Immature natural killer cell (primary cell): ENCODE data around the gene CUBN. TPM values are rescaled to one million over a fixed set of nuclear protein-coding genes. Genes with fewer than 3 reads are reported as not detected.

Source experiments
- DNase-seq, 3 donors: peaks; one replicate each; pipeline ENCODE4 v3.0.0; 2022; ENCODE audit warnings: mixed read lengths in 1 of 3
- H3K27ac Mint-ChIP-seq, 6 donors: one replicate each; pipeline ENCODE4 v1.8.0; 2020; ENCODE audit warnings: mixed read lengths in 6 of 6, mild to moderate bottlenecking in 5 of 6, inconsistent platforms in 4 of 6, moderate library complexity in 3 of 6
- H3K27me3 Mint-ChIP-seq, 3 donors: one replicate each; pipeline ENCODE4 v1.8.0; 2020 to 2021; ENCODE audit warnings: low read depth in 3 of 3, mild to moderate bottlenecking in 3 of 3, mixed read lengths in 3 of 3, moderate library complexity in 3 of 3, inconsistent platforms in 1 of 3
- H3K36me3 Mint-ChIP-seq, 3 donors: one replicate each; pipeline ENCODE4 v1.8.0; 2020; ENCODE audit warnings: mixed read lengths in 3 of 3, inconsistent platforms in 2 of 3, mild to moderate bottlenecking in 2 of 3
- H3K4me1 Mint-ChIP-seq, 2 donors: one replicate each; pipeline ENCODE4 v1.8.0; 2020; ENCODE audit warnings: inconsistent platforms in 2 of 2, mild to moderate bottlenecking in 2 of 2, mixed read lengths in 2 of 2, moderate library complexity in 1 of 2
- H3K4me3 Mint-ChIP-seq, 5 donors: one replicate each; pipeline ENCODE4 v1.8.0; 2020; ENCODE audit warnings: mild to moderate bottlenecking in 5 of 5, mixed read lengths in 5 of 5, inconsistent platforms in 3 of 5, moderate library complexity in 3 of 5
- H3K9me3 Mint-ChIP-seq, 6 donors: one replicate each; pipeline ENCODE4 v1.8.0; 2020; ENCODE audit warnings: mild to moderate bottlenecking in 6 of 6, mixed read lengths in 6 of 6, inconsistent platforms in 4 of 6, moderate library complexity in 3 of 6
- polyA plus RNA-seq, 3 donors: library from polyadenylated mRNA; unstranded; fragments of 300-500 nt; fragmentation: Illumina TruSeq; gene quantifications; one replicate each; pipeline ENCODE4 v1.2.3, GENCODE V29; 2021

Gene CUBN
- polyA plus RNA-seq, 3 donors from 2014 or later: 0.16 to 1.2 TPM; not detected in 1

DNA sequence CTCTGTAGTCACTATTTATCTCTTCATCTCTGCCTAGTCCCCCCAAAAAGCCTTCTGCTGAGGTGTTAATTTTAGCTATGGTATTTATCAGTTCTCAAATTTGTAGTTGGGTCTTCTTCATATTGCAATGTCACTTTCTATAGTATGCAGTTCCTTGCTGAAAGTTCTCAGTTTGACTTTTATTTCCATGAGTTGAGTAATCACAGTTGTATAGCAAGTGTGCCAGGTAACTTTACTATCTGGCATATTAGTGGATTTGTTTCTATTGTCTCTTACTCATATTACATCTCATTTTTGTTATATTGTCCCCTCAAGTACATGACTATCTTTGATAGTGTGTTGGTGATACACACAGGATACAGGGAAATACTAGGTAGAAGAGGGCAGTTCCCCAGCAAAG lies 152.8 kb downstream of the CUBN start:
- H3K4me3 Mint-ChIP-seq: no peak overlapping the region
- H3K4me1 Mint-ChIP-seq: no peaks in the 10 kb centered on the region
- H3K27me3 Mint-ChIP-seq: peaks cover 2 to 4% (median 2%) of the 10 kb centered on the region in 3 donors
- H3K36me3 Mint-ChIP-seq: peaks cover 3 to 25% (median 3%) of the 10 kb centered on the region in 3 donors
- H3K27ac Mint-ChIP-seq: no peak overlapping the region
- H3K9me3 Mint-ChIP-seq: peaks cover 0 to 2% (median 0%) of the 10 kb centered on the region in 6 donors
- DNase-seq: no peak

DNA sequence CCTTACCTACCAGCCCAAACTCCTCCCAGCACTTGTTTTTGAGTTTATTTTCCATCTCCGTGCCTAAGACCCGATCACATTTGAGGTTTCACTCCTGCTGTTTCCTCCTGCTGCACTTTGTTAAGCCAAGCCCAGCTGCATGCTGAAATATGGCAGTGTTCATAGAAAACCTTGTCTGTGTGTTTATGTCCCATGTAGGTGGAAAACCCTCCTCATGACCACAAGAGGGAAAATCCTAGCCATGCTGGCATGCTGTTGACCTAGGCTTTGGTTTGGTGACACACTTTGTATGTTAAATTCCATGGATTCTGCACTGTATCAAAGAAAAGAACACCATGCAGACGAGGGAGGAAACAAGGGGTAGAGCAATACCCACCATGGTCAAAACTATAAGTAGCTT lies 154.4 kb downstream of the CUBN start:
- Mint-ChIP-seq H3K36me3 (peaks cover 3 to 20% (median 3%) of the 10 kb centered on the region in 3 donors), H3K27me3 (peaks cover 2% of the 10 kb centered on the region in 3 donors), H3K27ac (no peak overlapping the region)

GRCh38 chr10:16968416-16969041 lies 161.1 kb downstream of the CUBN start:
- H3K27ac Mint-ChIP-seq: no peak overlapping the region
- H3K4me1 Mint-ChIP-seq: no peaks in the 10 kb centered on the region
- DNase-seq: no peak
- H3K4me3 Mint-ChIP-seq: no peak overlapping the region
- peaks cover 2 to 3% (median 2%) of the 10 kb centered on the region in 3 donors for H3K27me3 Mint-ChIP-seq
- peaks cover 0 to 7% (median 0%) of the 10 kb centered on the region in 3 donors for H3K36me3 Mint-ChIP-seq
- no peaks in the 10 kb centered on the region for H3K9me3 Mint-ChIP-seq

More for the DNA sequence above, 154.4 kb downstream of the CUBN start:
- no peaks in the 10 kb centered on the region for H3K4me1 Mint-ChIP-seq
- H3K4me3 Mint-ChIP-seq: no peak overlapping the region
- H3K9me3 Mint-ChIP-seq: peaks cover 0 to 2% (median 0%) of the 10 kb centered on the region in 6 donors
- DNase-seq: no peak

DNA sequence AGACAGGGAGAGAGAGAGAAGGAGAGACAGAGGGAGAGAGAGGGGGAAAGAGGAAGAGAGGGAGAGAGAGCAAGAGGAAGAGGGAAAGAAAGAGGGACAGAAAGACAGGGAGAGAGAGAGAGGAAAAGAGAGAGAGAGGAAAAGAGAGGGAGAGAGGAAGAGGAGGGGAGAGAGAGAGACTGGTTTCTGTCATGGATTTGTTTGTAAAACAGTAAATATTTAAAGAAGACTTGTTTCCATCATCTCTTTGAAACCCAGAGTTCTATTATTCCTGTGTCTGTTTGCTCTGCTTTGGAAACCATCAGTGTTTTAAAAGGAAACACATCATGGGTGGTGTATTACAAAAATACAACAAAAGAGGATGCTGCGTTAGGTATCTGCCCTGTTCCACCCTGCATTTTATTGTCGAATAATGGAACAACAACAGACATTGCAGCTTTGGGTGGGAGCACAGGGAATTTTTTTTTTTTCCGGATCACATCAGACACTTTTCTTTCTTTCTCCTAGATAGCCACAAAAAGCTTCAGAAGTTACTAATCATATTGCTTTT lies 161.7 kb downstream of the CUBN start:
- Mint-ChIP-seq H3K27ac (peak overlapping the region in 1 of 6 donors; percentile 16), H3K36me3 (peaks cover 0 to 6% (median 0%) of the 10 kb centered on the region in 3 donors), H3K4me3 (no peak overlapping the region), H3K27me3 (peaks cover 0 to 3% (median 2%) of the 10 kb centered on the region in 3 donors), H3K9me3 (no peaks in the 10 kb centered on the region), H3K4me1 (no peaks in the 10 kb centered on the region)
- no peak for DNase-seq

DNA sequence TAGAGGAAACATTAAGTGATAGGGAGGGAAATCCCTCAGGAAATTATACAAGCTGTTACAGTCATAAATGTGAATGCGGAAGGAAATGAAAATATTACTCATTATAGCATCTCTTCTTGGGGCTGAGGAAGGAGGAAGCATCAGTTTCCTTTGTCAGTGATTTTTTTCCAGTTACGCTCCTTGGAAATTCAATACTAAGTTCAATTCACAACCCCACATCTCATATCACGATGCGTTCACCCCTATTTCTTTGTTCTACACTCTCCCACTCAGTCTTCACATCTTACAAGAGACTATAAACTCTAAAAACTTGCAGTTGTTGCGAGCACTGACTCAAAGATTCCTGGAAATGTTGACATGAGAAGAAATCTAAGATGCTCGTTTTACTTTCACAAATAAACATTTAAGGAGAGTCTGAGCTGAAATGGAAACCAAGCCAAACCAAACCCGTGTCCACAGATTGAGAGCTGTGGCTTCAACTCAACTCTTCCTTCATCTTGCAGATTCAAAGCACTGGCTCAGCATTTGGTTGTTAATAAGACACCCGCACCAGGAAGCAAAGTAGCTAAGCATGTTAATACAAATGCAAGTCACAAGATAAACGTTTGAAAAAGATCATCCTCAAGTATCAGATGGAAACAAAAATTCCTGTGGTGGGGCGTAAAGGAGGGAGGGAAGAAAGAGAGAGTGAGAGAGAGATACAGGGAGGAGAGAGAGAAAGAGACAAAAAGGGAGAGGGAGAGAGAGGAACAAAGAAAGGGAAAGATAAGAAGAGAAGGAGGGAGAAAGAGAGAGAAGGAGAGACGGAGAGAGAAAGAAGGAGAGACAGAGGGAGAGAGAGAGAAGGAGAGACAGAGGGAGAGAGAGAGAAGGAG lies 162.4 kb downstream of the CUBN start:
- no peak for DNase-seq

GRCh38 chr10:16965740-16966447 lies 163.7 kb downstream of the CUBN start:
- H3K27ac Mint-ChIP-seq: no peak overlapping the region
- H3K9me3 Mint-ChIP-seq: no peaks in the 10 kb centered on the region
- DNase-seq: no peak
- no peaks in the 10 kb centered on the region for H3K4me1 Mint-ChIP-seq
- no peak overlapping the region for H3K4me3 Mint-ChIP-seq
- peaks cover 2 to 4% (median 3%) of the 10 kb centered on the region in 3 donors for H3K27me3 Mint-ChIP-seq
- H3K36me3 Mint-ChIP-seq: no peaks in the 10 kb centered on the region

More for the DNA sequence above, 162.4 kb downstream of the CUBN start:
- Mint-ChIP-seq H3K4me1 (no peaks in the 10 kb centered on the region), H3K27me3 (peaks cover 2 to 4% (median 3%) of the 10 kb centered on the region in 3 donors), H3K27ac (no peak overlapping the region), H3K9me3 (no peaks in the 10 kb centered on the region), H3K36me3 (peaks cover 0 to 3% (median 0%) of the 10 kb centered on the region in 3 donors), H3K4me3 (no peak overlapping the region)

DNA sequence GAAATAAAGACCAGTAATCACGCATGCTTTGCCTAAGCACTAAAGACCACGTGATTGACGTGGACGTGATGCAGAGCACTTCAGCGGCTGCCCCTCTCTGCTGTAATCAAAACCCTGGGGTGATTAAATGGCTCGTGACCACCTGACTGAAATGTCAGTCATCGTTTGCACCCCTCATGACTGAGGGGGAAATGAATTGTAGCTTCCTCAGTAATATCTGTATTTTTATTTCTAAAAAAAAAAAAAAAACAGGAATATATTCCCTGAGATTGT lies 164.3 kb downstream of the CUBN start:
- Mint-ChIP-seq H3K36me3 (no peaks in the 10 kb centered on the region), H3K4me1 (no peaks in the 10 kb centered on the region), H3K4me3 (no peak overlapping the region), H3K9me3 (no peaks in the 10 kb centered on the region), H3K27me3 (peaks cover 2 to 5% (median 3%) of the 10 kb centered on the region in 3 donors), H3K27ac (no peak overlapping the region)
- no peak for DNase-seq

- H3K36me3 Mint-ChIP-seq: no peaks in the 10 kb centered on the region
- peaks cover 2 to 5% (median 3%) of the 10 kb centered on the region in 3 donors for H3K27me3 Mint-ChIP-seq
- H3K9me3 Mint-ChIP-seq: no peaks in the 10 kb centered on the region
- no peaks in the 10 kb centered on the region for H3K4me1 Mint-ChIP-seq
- no peak overlapping the region for H3K4me3 Mint-ChIP-seq
- no peak for DNase-seq
- H3K27ac Mint-ChIP-seq: no peak overlapping the region
These were observed 164.9 kb downstream of the CUBN start for GRCh38 chr10:16964576-16965343.

DNA sequence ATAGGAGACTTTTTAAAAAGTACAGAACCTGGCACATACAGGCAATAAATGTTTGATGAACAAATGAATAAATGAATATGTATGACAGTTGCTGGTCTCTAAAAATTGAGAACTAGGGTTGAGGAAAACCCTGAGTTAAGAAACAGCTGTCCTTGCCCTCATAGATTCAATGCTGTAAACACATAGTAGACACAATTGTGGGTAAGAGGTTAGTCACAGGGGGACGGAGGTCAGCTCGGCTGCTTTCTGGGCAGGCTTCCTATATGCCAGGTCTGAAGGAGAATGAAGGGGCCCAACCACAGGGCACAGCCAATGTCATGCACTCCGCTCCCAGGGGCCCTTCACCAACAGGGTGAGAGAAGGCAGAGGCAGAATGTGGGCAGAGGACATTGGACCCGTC lies 169.1 kb downstream of the CUBN start:
- Mint-ChIP-seq H3K36me3 (no peaks in the 10 kb centered on the region), H3K27me3 (peaks cover 0 to 5% (median 0%) of the 10 kb centered on the region in 3 donors)

DNA sequence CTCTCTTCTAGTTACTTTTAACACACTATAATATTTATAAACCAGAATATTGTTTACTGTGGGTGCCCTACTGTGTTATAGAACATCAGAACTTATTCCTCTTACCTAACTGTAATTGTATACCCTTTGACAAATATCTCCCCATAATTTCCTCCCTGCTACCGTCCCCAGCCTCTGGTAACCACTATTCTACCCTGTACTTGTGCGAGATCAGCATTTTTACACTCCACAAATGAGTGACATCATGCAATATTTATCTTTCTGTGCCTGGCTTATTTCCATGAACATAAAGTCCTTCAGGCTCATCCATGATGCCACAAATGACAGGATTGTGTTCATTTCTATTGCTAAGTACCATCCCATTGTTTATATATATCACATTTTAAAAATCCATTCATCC lies 172.6 kb downstream of the CUBN start:
- Mint-ChIP-seq H3K9me3 (no peaks in the 10 kb centered on the region), H3K27me3 (peaks cover 0 to 2% (median 0%) of the 10 kb centered on the region in 3 donors), H3K4me1 (no peaks in the 10 kb centered on the region), H3K4me3 (no peak overlapping the region), H3K36me3 (peaks cover 0 to 8% (median 0%) of the 10 kb centered on the region in 3 donors), H3K27ac (no peak overlapping the region)
- no peak for DNase-seq

More for the DNA sequence above, 169.1 kb downstream of the CUBN start:
- DNase-seq: no peak
- Mint-ChIP-seq H3K4me3 (no peak overlapping the region), H3K27ac (no peak overlapping the region), H3K4me1 (no peaks in the 10 kb centered on the region), H3K9me3 (no peaks in the 10 kb centered on the region)

DNA sequence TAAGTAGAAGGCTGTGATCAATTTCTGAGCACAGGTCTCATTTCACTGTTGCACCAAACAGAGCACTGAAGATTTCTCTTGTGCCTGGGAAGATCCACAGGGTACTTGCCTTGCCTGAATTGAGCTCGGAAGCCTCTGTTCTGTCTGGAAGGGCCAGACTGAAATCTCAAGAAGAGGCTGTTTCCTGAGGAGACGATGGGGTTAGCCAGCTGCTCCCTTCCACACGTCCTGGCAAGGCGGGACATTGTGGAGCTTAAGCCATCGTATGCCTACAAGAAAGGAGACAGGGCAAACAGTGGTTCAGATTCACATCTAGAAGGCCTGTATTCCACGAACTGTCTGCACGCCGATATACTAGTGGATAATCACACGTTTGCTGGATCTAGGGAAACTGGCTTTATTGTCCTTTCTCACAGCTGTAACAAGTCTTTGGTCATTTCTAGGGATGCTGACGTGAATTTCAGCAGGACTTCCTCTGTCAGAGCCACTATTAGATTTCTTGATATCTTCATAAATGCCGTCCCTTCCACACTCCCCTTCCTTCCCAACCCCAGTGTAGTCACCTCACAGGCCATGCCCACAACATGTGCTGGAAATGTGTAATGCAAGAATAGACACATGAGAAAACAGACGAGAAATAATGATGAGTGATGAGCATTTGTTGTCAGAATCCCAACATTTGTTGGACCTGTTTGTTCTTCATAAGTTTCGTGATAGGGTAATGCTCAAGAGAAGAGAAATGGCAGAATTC lies 175.2 kb downstream of the CUBN start:
- Mint-ChIP-seq H3K36me3 (peaks cover 0 to 8% (median 0%) of the 10 kb centered on the region in 3 donors), H3K4me1 (no peaks in the 10 kb centered on the region), H3K27me3 (no peaks in the 10 kb centered on the region), H3K9me3 (no peaks in the 10 kb centered on the region), H3K27ac (no peak overlapping the region), H3K4me3 (no peak overlapping the region)
- DNase-seq: no peak

DNA sequence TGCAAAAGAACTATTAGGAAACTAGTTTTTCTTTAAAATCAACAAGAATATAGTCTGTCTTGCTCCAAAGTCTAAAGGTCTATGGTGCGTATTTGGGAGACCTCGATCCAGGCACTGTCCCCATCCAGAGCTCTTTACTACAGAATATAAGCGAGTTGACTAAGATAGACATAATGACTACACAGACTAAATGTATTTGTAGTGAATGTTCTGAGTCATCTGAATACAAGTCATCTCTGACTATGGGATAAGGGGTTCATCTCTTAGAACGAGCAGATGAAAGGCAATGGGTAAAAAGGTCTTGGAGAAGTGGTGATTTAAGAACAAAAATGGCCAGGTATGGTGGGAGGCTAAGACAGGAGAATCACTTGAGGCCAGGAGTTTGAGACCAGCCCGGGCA lies 176.3 kb downstream of the CUBN start:
- Mint-ChIP-seq H3K36me3 (peaks cover 0 to 8% (median 0%) of the 10 kb centered on the region in 3 donors), H3K27me3 (no peaks in the 10 kb centered on the region), H3K4me1 (no peaks in the 10 kb centered on the region), H3K9me3 (no peaks in the 10 kb centered on the region), H3K4me3 (no peak overlapping the region), H3K27ac (no peak overlapping the region)
- DNase-seq: no peak
